ENCODE measurements around the gene CNTN6. TPM values are rescaled to one million over a fixed set of nuclear protein-coding genes. Genes with fewer than 3 reads are reported as not detected.

The CNTN6 gene
- total and polyA plus RNA-seq, 10 donors: 0.07 to 0.35 TPM; not detected in 8

GRCh38 chr3:1423566-1424089 is 330.8 kb downstream of the CNTN6 start:
- TF ChIP-seq POLR2AphosphoS5 (IDR thresholded peaks at IDR 0.05) (no peak), POLR2A (IDR thresholded peaks at IDR 0.05) (no peak), CTCF (IDR thresholded peaks at IDR 0.05 in 8 of 11, conservative IDR thresholded peaks at IDR 0.05 in 3 of 11) (no peak)
- intact Hi-C loops (cut with DNase I; ENCODE audit: low total_unique reads): no loop called here
- H3K4me1 ChIP-seq: no peaks in the 10 kb centered on the region
- no peak for DNase-seq
- 58 to 69% (median 62%) methylated on average over 3 of the region's 3 CpGs for WGBS, 5 donors
- no peaks in the 10 kb centered on the region for H3K36me3 ChIP-seq
- H3K27ac ChIP-seq: no peak overlapping the region
- no peaks in the 10 kb centered on the region for H3K27me3 ChIP-seq (replicated peaks in 1 of 7)
- no peak overlapping the region for H3K4me3 ChIP-seq
- no peaks in the 10 kb centered on the region for H3K9me3 ChIP-seq

GRCh38 chr3:1439395-1439794 is 346.6 kb downstream of the CNTN6 start:
- H3K4me1 ChIP-seq: no peaks in the 10 kb centered on the region
- no peak overlapping the region for H3K4me3 ChIP-seq
- TF ChIP-seq POLR2A (IDR thresholded peaks at IDR 0.05): no peak
- no peak for TF ChIP-seq POLR2AphosphoS5 (IDR thresholded peaks at IDR 0.05)
- TF ChIP-seq CTCF (IDR thresholded peaks at IDR 0.05 in 8 of 11, conservative IDR thresholded peaks at IDR 0.05 in 3 of 11): no peak
- 77 to 90% (median 82%) methylated on average over 2 of the region's 2 CpGs for WGBS, 5 donors
- no peak for DNase-seq
- H3K27me3 ChIP-seq (replicated peaks in 1 of 7): no peaks in the 10 kb centered on the region
- no peak overlapping the region for H3K27ac ChIP-seq
- intact Hi-C loops (cut with DNase I; ENCODE audit: low total_unique reads): no loop called here
- no peaks in the 10 kb centered on the region for H3K36me3 ChIP-seq
- peaks cover 0 to 13% (median 0%) of the 10 kb centered on the region in 8 donors for H3K9me3 ChIP-seq

- peaks cover 0 to 7% (median 0%) of the 10 kb centered on the region in 8 donors for H3K9me3 ChIP-seq
- 66 to 80% (median 74%) methylated on average over 3 of the region's 3 CpGs for WGBS, 5 donors
- intact Hi-C loops (cut with DNase I; ENCODE audit: low total_unique reads): no loop called here
- H3K27ac ChIP-seq: no peak overlapping the region
- H3K36me3 ChIP-seq: no peaks in the 10 kb centered on the region
- TF ChIP-seq POLR2AphosphoS5 (IDR thresholded peaks at IDR 0.05) (no peak), POLR2A (IDR thresholded peaks at IDR 0.05) (no peak), CTCF (IDR thresholded peaks at IDR 0.05 in 8 of 11, conservative IDR thresholded peaks at IDR 0.05 in 3 of 11) (no peak)
- H3K27me3 ChIP-seq (replicated peaks in 1 of 7): no peaks in the 10 kb centered on the region
- no peak for DNase-seq
- H3K4me1 ChIP-seq: no peaks in the 10 kb centered on the region
- H3K4me3 ChIP-seq: no peak overlapping the region
These were observed 349.4 kb downstream of the CNTN6 start for GRCh38 chr3:1442271-1442670.

- Histone ChIP-seq H3K27ac (no peak overlapping the region), H3K27me3 (replicated peaks in 1 of 7) (no peaks in the 10 kb centered on the region), H3K4me1 (no peaks in the 10 kb centered on the region), H3K4me3 (no peak overlapping the region), H3K9me3 (peaks cover 0 to 7% (median 0%) of the 10 kb centered on the region in 8 donors), H3K36me3 (no peaks in the 10 kb centered on the region)
- intact Hi-C loops (cut with DNase I; ENCODE audit: low total_unique reads): no loop called here
- TF ChIP-seq CTCF (IDR thresholded peaks at IDR 0.05 in 8 of 11, conservative IDR thresholded peaks at IDR 0.05 in 3 of 11) (no peak), POLR2AphosphoS5 (IDR thresholded peaks at IDR 0.05) (no peak), POLR2A (IDR thresholded peaks at IDR 0.05) (no peak)
- 71 to 85% (median 72%) methylated on average over 3 of the region's 3 CpGs for WGBS, 5 donors
- DNase-seq: no peak
These were observed 351.4 kb downstream of the CNTN6 start for GRCh38 chr3:1444195-1444594.

Data from spleen (tissue), 11 donors.